Measurements from ENCODE around the gene SLC25A23.
"Not testable (repeated sequence)": the region's sequence is repeated elsewhere in the genome, so short reads cannot be mapped to it uniquely, and the experiment has no call there.

SLC25A23 gene

DNA sequence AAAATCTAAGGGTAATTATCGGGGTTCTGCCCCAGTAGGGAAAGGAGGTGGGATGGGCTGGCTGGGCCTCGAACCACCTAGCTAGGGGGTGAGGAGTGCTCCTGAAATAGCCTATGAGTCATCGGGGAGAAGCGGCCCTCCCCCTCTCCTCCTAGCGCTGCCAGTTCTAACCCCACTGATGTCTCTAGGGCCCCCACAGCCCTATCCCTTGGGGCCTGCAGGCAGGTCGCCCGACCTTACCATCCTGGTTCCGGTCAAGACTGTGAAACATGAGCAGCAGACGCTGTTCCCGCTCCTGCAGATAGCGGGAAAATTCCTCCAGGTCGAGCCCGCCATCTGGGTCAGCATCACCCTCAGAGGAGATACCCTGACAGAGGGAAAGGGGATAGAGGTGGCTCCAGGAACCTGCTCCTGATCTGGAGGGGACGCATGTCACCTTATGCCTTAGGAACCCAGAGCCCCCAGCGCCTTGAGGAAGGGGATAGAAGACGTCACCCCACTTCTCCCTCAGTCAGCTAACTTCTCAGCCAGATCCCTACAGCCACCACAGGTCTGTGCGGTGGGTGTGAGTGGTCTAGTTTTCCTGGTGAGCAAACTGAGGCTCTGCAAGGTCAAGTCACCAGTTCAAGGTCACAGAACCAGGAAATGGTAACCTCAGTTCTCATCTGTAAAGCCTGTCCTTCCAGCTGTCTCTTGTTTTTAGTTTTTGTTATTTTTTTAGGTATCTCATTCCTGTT, 1.5 kb downstream of the SLC25A23 start:
- DNase-seq (ENCODE audit: low read depth in 2 of 2) = no peak

DNA sequence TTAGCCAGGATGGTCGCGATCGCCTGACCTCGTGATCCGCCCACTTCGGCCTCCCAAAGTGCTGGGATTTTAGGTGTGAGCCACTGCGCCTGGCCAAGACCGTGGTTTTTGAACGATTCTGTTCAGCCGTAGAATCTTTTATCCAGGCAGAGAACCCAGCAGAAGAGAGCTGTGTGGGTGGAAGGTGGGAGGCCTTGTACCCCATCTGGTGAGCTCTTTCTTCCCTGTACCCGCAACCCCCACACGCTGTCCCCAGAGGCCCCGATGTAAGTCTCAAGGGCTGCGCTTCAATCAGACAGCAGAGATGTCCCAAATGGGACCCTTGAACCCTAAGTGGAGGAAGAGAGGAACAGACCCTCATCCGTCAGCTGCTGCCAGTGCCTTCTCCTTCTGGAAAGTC, 3.7 kb downstream of the SLC25A23 start:
- no peak for DNase-seq (ENCODE audit: low read depth in 2 of 2)

DNA sequence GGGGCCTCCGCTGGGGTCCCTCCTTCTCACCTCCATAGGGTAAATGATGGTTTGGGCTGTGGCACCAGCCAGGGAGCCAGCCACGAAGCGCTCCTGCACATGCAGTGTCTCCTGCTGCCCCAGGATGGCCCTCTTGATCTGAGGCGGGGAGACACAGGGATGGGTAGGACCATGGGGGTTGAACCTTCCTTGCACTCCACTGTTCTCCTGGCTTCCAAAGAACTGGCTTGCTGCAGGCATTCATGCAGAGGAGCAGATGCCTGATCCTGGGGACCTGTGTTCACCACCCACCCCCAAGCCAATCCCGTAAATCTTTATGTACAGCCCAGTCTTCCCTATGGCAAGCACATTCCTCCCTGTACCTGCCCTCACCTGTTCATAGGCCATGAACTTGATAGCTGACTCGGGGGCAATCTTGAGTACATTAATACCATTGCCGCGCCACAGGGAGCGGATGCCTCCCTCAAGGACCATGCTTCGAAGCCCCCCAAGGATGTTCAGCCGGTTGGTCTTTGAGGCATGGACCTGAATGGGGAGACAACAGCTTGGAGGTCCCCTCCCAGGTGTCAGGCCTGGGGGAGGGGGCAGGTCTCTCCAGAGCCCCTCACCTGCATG, 5.5 kb downstream of the SLC25A23 start:
- no peak for DNase-seq (ENCODE audit: low read depth in 2 of 2)

DNA sequence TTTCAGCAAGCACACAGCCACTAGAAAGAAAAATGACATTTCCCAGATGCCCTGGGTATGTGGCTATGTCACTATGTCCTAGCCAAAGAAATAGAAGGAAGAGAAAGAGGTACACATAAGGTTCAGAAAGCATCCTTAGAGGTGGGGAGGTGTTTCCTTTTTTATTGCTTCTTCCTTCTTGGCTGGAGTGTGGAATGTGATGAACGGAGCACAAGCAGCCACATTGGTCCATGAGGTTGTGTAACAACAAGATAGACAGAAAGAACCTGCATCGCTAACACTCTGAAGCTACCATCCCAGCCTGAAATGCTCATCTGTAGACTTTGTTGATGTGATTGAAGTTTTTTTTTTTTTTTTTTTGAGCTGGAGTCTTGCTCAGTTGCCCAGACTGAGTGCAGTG, 6.7 kb downstream of the SLC25A23 start:
- DNase-seq (ENCODE audit: low read depth in 2 of 2) = no peak

DNA sequence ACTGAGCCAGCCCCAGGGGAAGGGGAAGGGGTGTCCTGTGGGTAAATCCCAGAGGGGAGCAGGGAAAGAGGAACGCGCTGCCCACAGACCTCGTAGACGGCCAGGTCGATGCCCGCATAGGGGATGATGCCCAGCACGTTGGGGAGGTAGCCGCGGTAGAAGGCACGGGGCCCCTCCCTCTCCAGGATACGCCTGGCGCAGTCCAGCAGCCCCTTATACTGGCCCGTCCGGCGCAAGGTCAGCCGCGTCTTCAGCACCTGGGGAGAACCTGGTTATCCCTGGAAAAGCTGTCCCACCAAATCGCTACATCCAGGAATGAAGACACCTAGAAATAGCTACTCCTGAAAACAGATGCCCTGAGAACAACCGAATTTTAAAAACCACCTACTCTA, 7.4 kb downstream of the SLC25A23 start:
- no peak for DNase-seq (ENCODE audit: low read depth in 2 of 2)

DNA sequence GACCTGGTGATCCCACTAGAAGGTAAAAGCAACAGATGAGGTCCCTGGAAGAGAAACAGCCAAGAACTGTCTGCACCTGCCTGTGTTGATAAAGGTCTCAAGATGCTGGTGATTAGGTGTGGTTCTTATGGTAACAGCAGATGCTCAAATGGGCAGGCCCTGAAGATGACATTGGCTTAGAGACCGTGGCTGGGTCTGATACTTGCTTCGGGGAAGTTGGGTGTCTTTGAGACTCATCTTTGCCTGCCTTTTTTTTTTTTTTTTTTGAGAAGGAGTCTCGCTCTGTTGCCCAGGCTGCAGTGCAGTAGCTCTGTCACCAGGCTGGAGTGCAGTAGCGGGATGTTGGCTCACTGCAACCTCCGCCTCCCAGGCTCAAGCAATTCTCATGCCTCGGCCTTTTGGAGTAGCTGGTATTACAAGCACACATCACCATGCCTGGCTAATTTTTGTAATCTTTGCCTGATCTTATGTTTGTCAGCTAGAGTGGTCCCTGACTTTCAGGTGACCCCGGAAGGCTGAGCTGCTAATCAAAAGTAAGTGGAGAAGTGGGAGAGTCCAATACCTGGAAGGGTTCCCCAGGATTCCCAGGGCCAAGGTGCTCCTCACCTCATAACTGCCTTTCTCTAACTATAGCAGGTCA, 7.9 kb downstream of the SLC25A23 start:
- DNase-seq (ENCODE audit: low read depth in 2 of 2) = no peak

DNA sequence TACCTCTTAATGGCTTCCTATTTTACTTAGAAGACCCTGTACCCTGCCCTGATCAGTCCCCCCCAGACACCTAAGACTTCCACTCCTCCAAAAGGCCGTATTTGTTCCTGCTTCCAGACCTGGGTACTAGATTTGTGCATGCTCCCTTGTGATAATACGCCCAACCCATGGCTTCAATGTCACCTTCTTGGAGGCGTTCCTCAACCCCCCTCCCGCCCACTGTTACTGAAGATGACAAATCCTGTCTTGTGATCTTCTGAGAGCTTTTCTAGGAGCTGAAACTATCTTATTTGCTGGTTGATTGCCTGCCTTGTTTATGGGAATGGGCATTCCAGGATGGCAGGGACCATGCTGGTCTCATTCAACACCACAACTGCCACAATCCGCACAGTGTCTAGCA, 9.4 kb downstream of the SLC25A23 start:
- no peak for DNase-seq (ENCODE audit: low read depth in 2 of 2)

DNA sequence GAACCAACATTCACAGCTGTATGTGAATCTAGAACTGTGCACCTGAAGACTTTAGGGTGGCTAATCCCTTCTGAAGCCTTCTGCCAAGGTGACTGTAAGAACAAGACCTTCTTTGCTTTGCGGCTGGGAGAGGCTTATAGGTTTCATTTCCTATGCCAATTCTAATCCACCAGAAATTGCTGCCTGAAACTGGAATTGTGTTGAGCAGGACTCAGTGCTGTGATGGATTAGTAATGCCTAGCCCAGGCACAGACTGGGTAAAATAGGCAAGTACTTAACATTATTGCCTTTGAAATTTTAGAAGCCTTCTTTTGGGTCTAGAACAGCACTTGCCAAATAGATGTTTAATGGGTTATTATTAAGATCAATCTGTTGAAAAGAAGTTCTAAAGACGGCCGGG, 11.5 kb downstream of the SLC25A23 start:
- DNase-seq (ENCODE audit: low read depth in 2 of 2) = no peak

DNA sequence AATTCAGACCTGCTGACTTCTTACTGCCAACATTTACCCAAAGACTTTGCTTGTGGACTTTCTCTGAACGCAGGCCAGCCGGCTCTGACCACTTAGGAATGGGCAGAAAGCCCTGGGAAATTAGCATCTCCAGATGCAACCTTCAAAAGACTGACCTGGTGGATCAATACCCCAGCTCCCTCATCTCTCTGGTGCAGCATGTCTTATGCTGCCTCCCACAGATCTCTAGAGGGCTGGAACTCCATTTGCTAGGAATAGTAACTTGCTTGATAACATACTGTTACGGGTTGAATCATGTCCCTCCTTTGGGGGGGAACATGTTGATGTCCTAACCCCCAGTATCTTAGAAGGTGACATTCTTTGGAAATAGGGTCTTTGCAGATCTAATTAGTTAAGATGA, 13.1 kb downstream of the SLC25A23 start:
- DNase-seq (ENCODE audit: low read depth in 2 of 2) = no peak

DNA sequence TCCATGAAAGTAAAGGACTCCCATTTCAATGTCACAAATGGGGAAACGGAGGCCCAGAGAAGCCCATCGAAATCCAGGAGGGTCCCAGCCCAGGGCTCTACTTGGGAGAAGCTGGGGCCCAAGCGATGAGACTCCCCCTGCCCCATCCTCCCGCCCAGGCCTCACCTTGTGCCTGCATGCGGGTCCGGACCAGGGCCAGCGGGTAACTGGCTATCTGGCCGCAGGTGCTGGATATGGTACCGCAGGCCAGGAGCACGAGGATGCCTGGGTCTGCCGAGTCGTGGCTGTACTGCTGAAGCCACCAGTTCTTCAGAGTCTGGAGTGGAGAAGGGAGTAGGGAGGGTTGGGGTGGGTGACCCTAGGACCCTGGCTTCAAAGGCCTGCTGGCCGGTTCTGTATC, 15.6 kb downstream of the SLC25A23 start:
- DNase-seq (ENCODE audit: low read depth in 2 of 2) = no peak

DNA sequence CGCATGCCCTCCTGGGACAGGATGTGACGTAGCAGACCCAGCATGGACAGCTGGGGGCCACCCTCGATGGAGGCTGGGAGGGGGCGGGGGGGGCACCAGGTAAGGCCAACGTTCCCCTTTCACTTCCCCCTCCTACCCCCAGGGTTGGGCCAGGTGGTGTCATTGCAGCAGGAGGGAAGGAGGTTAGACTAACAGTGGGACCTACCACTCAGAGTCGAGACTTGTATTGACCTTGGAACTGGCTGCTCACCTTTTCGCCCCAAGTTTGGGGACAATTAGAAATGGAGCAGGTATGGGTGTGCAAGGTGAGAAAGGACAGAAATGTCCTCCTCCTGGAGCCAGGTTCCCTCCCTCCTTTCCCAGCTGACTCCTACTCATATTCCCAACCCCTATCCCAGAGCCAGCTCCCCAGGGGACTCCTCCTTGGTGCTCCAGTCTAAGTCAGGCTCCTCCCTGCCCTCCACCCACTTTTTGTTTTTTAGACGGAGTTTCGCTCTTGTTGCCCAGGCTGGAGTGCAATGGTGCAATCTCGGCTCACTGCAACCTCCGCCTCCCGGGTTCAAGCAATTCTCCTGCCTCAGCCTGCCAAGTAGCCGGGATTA, 17.4 kb downstream of the SLC25A23 start:
- DNase-seq (ENCODE audit: low read depth in 2 of 2) = no peak

DNA sequence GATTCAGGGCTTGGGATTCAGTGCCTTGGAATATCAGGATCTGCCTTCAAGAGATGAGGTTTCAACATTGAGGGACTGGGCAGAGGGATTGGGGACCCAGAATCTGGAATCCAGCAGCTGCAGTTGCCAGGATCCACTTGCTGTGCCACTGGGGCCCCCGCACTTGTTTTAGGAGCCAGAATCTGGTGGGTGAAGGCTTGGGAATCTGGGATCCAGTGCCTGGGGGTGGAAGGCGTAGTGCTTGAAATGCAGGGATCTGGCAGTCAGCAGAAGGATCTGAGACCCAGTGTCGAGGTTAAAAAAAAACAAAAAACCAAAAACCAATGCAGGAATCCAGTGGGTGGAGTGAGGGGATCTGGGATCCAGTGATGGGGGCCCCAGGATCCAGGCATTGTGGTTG, 18.7 kb downstream of the SLC25A23 start:
- no peak for DNase-seq (ENCODE audit: low read depth in 2 of 2)

DNA sequence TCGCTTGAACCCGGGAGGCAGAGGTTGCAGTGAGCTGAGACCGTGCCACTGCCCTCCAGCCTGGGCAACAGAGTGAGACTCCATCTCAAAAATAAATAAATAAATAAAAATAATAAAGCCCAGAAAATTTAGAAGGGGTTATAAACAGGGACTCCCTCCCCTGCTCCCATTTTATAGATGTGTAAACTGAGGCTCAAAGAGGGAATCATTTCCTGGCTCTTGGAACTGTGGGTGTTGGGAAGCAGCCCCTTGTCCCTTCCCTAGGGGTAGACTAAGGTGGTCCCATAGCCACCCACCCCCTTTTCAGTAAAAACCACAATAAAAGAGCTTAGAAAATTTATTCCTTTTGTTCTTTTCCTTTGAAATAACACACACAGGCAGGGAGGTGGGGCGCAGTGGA, 19.8 kb downstream of the SLC25A23 start:
- no peak for DNase-seq (ENCODE audit: low read depth in 2 of 2)

DNA sequence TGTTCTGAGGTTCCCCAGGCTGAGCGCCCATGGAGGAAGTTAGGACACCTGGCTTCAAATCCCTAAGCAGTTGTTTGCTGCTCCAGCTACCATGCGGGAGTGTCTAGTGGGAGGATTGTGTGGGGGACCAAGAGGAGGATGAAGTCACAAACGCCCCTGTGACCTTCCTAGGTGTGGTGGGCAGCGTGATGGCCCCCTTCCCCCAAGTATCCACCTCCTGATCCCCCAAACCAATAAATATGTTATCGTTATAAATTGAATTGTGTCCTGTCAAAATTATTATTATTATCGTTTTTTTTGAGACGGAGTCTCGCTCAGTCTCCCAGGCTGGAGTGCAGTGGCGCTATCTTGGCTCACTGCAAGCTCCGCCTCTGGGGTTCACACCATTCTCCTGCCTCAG, 25.9 kb downstream of the SLC25A23 start, which contains the start of gene SLC25A41:
SLC25A41 (minus strand) TSS at position 101 of the 400 bp plus-strand sequence; CDS start at position 31, 70 bp downstream.
- DNase-seq (ENCODE audit: low read depth in 2 of 2) = no peak

DNA sequence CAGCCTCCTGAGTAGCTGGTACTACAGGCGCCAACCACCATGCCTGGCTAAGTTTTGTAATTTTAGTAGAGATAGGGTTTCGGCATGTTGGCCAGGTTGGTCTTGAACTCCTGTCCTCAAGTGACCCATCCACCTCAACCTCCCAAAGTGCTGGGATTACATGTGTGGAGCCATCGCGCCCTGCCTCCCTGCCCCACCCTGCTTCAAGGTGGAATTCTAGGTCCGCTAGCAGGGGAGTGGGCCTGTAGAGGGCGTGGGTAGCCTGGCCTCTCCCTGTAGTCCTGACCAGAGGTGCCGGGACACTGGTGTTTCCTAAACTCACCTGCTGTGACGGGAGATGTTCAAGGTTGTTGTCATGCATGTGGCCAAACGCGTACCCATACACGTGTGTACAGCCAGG, 26.4 kb downstream of the SLC25A23 start:
- DNase-seq (ENCODE audit: low read depth in 2 of 2) = no peak

DNA sequence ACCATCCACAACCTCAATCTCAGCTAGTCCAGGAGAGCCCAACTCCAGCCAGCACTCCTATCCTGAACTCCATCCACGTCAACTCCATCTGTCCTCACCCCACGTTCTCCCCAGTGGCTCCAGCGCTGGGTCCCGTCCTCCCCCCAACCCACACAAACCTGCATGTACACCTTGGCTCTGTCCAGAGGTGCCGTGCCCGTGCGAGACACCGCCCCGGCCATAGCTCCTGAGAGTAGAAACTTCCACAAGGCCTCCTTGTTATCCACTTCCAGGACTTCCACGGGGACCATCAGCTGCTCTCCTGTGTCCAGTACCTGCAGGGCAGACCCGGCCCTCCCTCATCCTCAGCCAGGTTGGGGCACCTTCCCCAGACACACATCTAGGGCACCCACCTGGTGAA, 27.7 kb downstream of the SLC25A23 start:
- no peak for DNase-seq (ENCODE audit: low read depth in 2 of 2)

DNA sequence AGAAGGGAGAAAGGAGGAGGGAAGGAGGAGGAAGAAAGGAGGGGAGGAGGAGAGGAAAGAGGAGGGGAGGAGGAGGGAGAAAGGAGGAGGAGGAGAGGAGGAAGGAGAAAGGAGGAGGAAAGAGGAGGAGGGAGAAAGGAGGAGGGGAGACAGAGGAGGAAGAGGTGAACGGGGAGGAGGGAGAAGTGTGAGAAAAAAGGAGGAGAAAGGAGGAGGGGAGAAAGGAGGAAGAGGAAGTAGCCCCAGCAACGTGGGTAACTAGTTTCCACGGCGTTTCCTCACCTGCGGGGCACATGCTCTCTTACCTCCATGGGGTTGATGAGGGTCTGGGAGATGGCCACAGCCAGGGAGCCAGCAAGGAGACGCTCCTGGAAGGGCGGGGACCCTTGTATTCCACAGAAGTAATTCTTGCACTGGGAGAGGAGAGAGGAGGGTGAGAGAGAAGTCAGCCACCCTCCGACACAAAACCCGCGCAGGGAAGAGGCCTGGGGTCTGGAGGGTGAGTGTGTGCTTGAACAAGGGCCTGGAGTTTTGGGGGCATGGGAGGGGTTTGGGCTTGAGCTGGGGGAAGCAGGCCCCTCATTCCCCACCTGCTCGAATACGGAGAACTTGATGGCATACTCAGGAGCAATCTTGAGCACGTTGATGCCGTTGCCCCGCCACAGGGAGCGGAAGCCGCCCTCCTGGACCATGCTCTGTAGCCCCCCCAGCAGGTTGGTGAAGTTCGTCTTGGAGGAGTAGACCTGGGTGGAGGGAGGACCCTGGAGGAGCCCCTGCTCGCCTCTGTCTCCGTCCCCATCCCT, 30.0 kb downstream of the SLC25A23 start:
- no peak for DNase-seq (ENCODE audit: low read depth in 2 of 2)

DNA sequence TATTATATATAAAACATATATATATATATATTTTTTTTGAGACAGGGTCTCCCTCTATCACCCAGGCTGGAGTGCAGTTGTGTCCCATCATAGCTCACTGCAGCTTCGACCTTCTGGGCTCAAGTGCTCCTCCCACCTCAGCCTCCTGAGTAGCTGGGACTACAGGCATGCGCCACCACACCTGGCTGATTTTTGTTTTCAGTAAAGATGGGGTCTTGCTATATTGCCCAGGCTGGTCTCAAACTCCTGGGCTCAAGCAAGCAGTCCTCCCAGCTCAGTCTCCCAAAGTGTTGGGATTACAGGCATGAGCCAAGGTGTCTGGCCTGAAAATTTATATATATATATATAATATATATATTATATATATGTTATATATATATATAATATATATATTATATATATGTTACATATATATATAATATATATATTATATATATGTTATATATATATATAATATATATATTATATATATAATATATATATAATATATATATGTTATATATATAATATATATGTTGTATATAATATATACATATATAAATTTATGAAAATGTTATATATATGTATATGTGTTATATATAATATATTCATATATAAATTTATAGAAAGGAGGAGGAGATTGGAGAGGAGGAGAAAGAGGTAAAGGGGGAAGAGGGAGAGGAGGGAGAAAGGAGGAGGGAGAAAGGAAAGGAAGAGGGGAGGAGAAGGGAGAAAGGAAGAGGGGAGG, 30.7 kb downstream of the SLC25A23 start:
- not testable (repeated sequence) for DNase-seq (ENCODE audit: low read depth in 2 of 2)

DNA sequence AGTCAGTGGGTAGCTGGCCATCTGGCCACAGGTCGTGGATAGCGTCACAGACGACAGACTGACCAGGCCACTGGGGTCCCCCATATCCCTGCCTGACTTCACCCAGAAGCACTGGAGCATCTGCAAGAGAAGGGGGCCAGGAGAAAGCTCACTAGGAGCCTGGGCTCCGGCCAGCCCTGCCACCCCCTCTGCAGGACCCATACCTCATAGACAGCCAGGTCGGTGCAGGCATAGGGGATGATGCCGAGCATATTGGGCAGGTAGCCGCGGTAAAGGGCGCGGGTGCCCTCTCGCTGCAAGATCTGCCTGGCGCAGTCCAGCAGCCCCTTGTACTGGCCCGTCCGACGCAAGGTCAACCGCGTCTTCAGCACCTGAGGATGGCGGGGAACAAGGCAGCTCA, 32.5 kb downstream of the SLC25A23 start:
- DNase-seq (ENCODE audit: low read depth in 2 of 2) = no peak

DNA sequence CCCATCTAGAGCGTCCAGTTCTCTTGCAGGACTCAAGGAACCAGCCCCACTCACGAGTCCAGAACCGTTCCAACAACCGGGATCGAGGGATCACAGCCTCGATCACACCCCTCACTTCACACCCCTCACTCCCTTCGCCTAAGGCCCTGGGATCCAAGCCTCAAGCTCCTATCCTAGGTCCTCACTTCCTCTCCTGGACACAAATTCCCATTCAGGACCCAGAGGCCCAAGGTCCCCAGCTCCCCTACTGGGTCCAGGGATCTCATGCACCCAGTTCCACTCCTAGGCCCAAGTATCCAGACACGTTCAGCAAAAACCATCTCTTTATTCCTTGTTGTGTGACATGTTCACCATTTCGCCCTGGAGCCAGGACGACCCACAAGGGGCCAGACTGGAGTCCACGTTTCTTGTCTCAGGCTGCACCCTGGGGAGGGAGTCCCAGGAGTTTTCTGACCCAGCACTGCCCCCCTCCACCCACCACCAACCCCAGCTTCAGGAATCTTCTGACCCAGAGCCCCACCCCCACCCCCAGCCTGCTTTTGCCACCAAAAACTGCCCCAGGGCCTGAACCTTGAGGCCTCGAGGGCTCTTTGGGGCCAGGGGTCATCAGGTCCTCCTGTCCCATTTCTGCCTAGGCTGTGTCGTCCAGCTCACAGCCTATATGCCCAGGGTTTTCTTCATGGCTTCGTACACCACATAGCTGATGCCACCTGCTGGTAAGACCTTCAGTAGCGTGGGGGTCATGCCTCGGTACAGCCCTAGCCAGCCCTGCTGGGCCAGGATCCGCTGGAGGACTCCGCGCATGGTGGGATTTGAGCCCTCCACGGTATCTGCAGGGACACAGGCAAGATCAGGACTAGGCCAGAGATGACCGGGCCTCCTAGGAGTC, 33.6 kb downstream of the SLC25A23 start:
- no peak for DNase-seq (ENCODE audit: low read depth in 2 of 2)

Measured in stimulated activated CD4-positive, alpha-beta T cell treated with anti-CD3 and anti-CD28 coated beads, Interleukin-1b, Interleukin-23, amount 100 ng/mL, for 4 hours (primary cell).